Activated CD4-positive, alpha-beta T cell treated with anti-CD3 and anti-CD28 coated beads, Interleukin-2, Interleukin-4, amounts not matched to agents 100 ng/mL and 50 ng/mL, durations not matched to agents 16 hours and 8 hours (primary cell): Measurements from ENCODE around the gene SPECC1L.

Experiments used
- DNase-seq: peaks from one replicate; pipeline ENCODE4 v3.0.0-alpha.2; 2020; ENCODE audit warnings: low spot score

Gene SPECC1L

DNA sequence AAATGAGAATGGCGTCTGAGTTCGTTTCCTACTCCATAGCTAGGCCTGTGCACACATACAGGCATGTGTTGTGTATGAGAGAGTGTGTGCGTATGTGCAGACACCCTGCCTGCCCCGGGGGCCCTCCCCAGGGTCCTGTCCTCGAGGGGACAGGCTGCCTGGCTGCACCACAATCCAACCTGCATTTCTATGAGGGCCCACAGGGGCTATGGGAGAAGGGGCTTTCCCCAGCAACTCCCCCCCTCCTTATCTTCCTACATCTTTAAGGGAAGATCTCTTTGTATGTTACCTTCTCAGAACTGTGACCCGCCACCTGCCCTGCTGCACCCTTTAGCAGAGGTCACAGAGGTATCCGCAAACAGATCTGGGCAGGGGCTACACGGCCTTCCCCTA is 171.7 kb downstream of the SPECC1L start:
- DNase-seq: no peak

DNA sequence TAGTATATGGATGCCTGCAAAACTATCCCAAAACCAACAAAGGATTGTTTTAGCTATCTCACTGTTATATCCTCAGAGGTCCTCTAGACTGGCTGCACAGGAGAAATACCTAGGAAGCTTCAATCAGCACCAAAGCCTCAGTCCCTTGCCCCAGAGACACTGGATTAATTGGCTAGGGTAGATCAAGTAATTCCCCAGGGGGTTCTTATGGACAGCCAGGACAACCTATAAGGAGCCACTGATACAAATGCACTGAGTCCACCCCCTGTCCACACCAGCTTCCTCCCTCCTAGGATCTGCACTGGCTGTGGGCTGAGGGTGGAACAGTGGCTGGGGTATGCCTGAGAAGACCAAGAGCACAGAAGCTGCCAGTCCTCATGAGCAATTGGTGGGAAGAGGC is 173.0 kb downstream of the SPECC1L start:
- no peak for DNase-seq

DNA sequence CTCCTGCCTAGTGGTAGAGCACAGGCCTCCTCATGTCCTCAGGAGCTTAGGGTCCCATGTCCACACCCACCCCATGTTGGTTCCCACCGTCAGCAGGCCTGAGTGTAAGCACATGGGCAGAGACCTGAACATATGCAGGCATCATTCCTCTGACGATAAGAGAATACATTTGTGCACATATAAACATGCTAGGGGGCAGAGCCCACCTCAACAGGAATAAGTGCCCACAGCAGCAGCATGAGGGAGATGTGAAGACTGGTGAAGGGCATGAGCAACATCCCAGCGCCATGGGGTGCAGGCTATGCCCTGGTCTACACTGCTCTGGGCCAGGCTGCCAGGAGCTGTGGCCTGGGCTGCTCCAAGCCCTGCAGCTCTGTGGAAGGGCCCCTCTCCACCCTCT is 173.6 kb downstream of the SPECC1L start:
- DNase-seq: no peak

DNA sequence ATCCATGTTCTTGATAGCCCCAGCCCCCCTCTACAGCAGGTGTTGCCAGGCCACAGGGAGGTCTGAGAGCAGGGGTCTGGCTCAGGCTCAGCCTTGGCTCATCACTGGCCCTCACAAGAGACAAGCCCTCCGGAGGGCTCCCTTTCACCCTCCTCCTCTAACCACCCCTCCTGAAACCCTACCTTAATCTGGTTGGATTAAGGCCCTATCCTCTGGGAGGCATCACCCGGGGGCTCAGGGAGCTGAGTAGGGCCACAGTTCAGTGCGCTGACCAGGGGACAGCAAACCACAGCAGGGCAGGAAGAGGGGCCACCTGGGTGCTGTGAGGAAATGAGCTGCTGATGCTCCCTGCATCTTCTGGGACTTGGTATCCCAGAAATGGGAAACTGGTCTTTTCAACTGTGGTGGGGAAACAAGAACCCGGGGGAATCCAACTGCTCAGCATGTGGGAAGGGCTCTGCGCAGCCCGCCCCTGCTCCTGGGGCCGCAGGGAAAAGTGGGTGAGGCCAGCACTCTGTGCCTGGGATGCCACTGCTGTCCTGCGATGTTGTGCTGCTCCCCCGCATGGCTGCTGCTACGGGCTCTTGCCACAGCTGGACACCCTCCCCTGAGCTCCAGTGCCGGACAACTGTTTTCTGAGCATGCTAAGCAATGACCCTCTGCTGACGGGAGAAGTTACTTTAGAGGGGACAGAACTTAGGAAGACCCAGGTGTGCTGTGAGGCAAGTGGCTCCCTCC is 174.3 kb downstream of the SPECC1L start:
- DNase-seq: no peak

DNA sequence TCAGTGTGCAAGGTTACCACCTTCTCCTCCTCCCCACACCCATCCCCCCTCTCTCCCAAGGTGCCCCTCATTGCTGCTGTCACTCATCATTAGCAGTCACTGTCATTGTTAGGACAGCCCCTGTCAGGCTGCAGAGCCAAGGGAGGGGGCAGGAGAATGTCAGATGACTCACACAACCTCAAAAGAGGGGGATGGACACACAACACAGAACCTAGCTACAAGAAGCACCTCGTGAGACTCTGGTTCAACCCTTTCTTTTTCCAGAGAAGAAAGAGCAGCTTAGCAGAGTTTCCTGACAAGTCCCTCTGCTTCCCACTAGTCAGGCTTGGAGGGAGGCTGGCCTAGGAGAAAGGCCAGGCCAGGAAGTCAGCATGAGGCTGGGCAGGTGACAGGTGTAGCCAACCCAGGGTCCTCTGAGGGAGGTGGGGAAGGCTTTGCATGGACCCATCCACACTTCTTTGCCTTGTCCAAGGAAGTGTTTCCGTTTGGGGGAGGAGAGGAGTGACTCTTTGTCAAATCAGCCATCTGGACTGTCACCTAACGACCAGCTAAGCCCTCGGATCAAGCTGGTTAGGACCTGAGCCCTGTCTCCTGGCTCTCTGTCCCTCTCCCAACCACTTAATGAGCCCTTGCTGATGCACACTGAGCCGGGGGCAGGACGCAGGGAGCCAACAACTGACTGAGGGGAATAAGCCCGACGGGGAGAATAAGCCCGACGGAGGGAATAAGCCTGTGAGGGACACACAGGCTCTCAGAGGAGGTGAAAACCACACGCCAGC is 175.0 kb downstream of the SPECC1L start:
- no peak for DNase-seq

DNA sequence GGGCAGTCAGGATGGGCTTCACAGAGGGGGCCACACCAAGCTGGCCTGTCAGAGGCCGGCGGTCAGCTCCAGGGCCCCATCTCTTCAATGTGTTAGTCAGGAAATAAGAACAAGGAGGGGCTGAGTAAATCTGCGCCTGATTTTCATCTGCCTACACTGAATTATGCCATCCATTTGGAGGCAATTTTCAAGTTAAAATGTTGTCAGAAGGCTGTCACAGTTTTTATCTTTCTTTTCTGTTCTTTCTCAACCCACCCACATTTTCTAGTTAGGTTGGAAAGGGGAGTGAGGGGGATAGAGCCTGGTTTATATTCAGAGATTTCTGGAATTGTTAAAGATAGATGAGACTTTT is 175.6 kb downstream of the SPECC1L start:
- DNase-seq: no peak

DNA sequence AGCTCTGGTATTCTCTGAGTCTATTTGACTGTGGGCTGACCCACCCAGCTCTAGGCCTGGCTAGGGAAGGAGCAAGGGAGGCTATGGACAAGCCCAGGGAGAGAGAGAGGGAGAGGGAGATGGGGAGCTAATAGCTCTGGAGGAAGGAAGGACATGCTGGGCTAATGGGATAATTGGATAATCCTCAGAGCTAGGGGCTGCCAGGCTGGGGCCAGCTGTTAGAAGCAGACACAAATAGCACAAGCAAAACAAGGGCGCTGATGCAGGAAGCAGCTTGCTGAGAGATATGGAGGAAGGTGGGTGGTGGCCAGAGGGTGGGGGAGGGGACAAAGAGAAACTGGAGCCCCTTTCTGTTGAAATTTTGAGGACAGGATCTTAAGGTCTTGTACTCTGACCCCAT is 180.0 kb downstream of the SPECC1L start:
- DNase-seq: no peak

DNA sequence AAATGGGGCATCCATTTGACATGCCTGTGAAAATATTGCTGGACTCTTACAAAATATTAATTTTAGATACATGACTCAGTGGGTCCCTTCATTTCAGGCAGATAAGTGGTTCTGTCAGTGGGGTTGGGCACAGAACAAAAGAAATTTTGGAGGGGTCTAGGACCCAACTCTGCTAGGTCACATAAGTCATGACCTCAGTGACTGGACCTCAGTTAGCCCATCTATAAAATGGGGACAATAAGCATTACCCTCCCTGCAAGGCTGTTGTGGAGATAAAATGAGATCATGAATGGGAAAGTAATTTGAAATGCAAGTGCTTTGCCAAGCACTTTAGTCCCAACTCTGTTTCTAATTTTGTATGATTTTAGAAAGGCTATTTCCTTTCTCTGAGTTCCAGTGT is 180.5 kb downstream of the SPECC1L start:
- no peak for DNase-seq

DNA sequence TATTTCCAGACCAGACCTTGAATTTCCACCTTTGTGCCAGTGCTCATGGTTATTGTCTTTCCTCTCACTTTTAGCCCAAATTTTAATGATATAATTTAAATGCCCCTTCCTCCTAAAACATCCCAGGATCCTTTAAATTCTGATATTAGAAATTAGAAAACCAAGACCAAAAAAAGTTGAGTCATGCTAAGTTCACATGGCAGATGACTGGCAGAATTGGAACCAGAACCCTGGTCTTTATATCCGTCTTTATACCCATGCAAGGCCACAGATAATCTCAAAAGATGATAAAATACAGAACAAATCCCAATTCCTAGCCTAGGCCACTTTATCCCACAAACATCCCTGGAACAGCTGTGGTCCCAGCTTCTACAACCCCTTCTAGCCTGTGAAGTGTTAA is 183.2 kb downstream of the SPECC1L start:
- no peak for DNase-seq

DNA sequence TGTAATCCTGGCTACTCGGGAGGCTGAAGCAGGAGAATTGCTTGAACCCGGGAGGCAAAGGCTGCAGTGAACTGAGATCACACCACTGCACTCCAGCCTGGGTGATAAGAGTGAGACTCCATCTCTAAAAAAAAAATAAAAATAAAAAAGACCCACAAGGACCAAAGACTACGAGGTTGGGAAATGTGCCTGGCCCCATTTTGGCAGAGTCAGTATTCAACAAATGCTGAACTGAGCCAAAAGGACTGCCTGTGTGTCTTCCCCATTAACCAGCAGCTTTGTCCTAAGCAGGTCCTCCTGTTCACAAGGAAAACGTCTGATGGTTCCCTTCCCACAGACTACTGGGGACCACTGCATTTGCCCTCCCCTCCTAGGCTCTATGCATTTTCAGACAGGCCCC is 184.4 kb downstream of the SPECC1L start:
- DNase-seq: no peak

DNA sequence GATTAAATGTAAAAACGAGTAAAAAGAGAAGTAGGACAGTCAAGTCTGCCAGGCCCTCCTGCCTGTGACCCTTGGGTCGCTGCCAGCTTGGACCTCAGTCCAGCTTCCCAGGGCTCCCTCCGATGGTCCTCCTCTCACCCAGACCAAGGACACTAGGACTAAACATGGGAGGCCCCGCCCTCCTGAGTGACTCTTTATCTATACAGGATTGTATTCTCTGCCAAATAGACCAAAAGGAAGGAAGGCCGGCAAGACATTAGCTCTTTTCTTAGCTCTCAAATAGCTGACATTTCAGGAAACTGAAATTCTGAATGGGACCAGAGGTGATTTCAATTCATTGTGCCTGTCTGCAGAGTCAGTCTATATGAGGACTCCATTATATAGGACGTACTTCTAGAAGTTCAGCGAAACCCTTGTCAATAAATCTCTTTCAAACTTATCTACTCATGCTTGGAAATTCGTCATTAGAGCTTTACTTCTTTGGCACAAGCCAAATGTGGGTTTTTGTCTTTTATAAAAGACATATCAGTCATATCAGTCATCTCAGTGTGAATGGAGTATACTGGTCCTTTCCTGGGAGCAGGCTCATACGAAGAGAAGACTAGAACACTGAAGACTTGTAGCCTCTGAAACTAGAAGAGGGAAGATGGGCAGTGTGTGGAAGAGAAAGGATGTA is 185.3 kb downstream of the SPECC1L start:
- no peak for DNase-seq

DNA sequence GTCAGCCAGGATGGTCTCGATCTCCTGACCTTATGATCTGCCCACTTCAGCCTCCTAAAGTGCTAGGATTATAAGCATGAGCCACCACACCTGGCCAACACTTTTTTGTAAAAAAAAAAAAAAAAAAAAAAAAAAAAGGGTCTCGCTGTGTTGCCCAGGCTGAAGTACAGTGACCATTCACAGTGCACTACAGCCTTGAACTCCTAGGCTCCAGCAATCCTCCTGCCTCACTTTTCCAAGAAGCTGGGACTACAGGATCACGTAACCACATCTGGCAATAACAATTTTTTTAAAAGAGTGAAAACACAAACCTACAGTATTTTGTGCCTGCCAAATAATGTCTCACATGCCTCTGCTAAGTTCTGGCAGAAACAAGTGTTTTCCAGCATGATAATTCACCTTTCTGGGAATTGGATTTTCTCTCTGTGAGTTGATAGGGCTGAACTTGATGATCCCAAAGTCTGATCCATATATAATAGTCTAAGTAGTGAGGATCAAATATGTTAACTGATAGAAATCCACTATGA is 187.3 kb downstream of the SPECC1L start:
- DNase-seq: no peak

DNA sequence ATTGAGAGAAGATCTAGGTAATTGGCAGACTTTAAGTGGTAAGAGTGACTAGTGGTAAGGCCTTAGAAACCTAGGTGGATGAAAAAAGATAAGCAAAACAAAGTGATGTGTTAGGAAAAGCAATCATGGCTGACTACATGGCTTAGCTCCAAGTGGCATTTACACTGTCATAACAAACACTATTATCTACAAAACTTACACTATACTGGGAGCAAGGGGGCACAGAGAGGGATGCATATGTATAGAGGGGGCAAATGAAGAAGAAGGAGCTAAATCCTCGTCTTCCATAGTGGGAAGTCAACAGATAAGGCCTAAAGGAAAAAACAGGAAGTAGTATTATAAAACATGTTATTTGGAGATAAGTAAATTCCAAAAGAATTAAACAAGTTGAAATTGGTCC is 189.3 kb downstream of the SPECC1L start:
- DNase-seq: no peak

DNA sequence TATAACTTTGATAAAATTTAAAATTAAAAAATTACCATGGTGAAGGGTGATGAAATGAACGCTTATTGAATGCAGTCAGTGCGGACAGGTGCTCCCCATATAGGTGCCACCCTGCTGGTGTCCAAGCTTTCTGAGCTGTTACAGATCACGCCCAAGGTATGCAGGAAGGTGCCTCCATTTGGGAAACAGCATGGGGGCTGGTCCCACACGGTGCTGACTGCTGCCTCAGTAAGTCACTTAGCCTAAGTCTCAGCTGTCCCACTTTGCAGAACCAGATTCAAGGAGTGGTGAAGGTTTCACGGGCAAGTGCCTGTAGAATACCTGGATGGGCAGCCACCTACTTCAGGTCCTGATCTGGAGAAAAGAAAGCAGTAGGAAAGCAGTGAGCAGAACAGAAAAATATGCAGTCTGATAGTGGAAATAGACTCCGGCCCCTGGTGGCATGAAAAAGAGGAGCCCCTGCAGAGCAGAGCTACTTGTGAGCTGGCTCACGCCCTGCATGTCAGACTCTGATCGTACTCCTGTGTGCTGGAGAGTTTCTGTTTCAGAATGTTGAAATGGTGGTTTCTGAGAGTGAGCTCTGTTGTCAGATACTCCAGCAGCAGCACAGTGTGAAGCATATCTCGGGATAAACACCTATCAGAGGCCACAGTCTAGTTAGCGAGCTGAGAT is 189.9 kb downstream of the SPECC1L start:
- DNase-seq: peak; percentile 66

DNA sequence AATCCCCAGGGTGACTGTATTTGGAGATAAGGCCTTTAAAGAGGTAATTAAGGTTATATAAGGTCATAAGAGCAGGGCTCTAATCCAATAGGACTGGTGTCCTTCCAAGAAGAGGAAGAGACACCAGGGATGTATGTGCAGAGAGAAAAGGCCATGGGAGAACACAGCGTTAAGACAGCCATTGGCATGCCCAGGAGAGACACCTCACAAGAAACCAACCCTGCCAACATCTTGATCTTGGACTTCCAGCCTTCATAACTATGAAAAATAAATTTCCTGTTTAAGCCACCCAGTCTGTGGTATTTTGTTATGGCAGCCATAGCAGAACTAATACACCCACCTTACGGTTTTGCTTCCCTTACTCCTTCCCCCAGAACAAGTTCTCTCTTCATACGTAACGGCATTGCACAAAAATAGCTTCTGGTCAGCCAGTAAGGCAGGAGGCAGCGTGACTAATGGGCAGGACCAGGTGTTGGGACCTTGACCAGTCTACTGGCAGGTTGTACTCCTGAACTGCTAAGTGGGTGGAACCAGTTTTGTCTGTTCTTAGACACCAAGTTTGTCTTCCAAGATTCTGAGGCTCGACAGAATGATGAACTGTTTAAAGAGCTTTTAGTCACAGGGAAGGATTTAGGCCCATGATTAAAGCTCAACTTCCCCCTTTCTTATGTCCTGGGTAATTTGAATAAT is 192.6 kb downstream of the SPECC1L start:
- no peak for DNase-seq

DNA sequence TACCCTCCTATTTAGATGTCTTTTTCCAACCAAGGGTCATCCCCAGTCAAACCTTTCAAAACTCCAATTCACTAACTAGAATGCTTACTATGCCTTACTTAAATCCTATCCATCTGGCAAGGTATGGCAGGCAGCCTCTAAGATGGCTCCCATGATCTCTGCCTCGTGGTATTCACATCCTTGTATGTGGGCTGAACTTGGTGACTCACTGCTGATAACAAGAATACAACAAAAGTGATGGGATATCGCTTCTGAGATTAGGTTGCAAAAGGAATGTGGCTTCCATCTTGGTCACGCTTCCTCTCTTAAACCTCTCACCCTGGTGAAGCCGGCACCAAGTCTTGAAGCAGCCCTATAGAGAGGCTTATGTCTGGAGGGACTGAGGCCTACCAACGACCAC is 194.9 kb downstream of the SPECC1L start:
- no peak for DNase-seq

DNA sequence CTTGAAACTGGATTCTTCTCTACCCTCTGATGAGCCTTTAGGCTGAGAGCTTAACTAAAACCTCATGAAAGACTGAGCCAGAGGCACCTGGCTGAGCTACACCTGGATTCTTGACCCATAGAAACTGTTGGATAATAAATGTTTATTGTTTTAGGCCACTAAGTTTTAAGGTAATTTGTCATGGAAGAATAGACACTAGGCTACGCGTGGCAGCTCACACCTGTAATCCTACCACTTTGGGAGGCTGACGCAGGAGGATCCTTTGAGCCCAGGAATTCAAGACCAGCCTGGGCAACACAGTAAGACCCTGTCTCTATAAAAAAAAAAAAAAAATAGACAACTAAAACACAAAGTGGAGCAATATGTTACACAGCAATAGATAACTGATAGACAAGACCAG is 195.3 kb downstream of the SPECC1L start:
- DNase-seq: no peak

DNA sequence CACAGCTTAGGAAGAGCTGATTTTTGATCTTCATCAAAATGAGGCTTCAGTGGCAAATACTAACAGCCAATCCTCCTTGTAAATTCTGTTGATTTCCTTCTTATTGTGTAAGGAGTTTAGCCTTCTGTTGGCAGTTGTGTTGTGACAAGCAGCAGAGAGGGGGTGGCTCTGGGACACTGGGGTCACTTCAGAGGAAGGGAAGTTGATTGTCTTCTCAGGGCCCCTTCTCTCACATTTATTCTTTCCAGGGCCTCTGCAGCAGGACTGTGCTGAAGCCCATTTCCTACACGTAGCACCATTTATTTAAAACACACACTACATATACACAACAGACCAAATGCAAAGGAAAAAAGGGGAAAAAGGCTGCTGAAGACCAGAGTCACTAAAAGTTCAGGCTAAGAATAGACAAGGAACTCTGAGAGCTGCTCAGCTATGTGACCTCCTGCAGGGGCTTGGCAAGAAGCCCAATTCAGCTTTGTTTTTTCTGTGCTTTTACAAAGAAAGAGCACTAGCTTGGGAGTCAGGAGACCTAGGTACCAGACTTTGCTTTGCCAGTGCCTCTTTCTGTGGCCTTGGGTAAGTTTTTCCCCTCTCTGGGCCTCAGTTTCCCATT is 196.2 kb downstream of the SPECC1L start:
- no peak for DNase-seq

DNA sequence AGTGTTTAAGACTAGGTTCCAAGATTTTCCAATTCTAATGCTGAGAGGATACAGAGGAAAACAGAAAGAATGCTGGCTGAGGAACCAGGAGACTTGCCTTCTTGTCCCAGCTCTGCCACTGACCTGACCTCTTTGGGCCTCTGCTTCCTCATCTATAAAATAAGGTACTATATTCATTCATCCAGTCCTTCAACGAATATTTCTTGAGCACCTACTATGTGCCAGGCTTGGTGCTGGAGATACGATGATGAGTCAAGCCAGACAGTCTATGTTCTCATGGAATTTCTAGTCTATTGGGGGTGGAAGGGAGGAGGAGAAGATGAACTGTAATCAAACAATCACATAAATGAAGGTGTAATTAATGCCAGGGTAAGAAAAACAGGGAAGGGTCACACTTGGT is 196.7 kb downstream of the SPECC1L start:
- no peak for DNase-seq
